Thyroid gland (tissue), 4 donors: Measurements from ENCODE around the gene HSH2D. TPM values are rescaled to one million over a fixed set of nuclear protein-coding genes. Genes with fewer than 3 reads are reported as not detected.

Source experiments
- DNase-seq, 2 donors: peaks; one replicate each; pipeline ENCODE4 v3.0.0-alpha.2; 2019
- H3K27ac ChIP-seq, 3 donors: fragments of 200-600 bp; sonication (generic); 1 replicate in 2 of 3; 2 replicates in 1 of 3; pipeline ENCODE4 v1.5.1; 2016 to 2019; ENCODE audit warnings: mild to moderate bottlenecking in 1 of 3, moderate library complexity in 1 of 3
- H3K27me3 ChIP-seq: fragments of 200-600 bp; sonication (generic); one replicate; pipeline ENCODE4 v1.5.1; 2019
- H3K36me3 ChIP-seq, 2 donors: fragments of 200-600 bp; sonication (generic); one replicate each; pipeline ENCODE4 v1.5.1; 2016 to 2019
- H3K4me1 ChIP-seq, 2 donors: fragments of 200-600 bp; sonication (generic); one replicate each; pipeline ENCODE4 v1.5.1; 2017 to 2019
- H3K4me3 ChIP-seq, 3 donors: fragments of 200-600 bp; sonication (generic); replicated peaks in 1 of 3; 1 replicate in 2 of 3; 2 replicates in 1 of 3; pipeline ENCODE4 v1.5.1; 2016; ENCODE audit warnings: mild to moderate bottlenecking in 1 of 3
- H3K9me3 ChIP-seq: fragments of 200-600 bp; sonication (generic); one replicate; pipeline ENCODE4 v1.5.1; 2017
- CTCF ChIP-seq, 6 experiments: fragments of 200-600 bp in 3 of 6; fragments of 450-650 bp in 3 of 6; sonication (generic) in 3 of 6; IDR thresholded peaks; one replicate each; pipeline ENCODE4 v1.5.1; 2016 to 2019; ENCODE audit warnings: antibody characterized with exemption in 6 of 6, mild to moderate bottlenecking in 2 of 6, inconsistent platforms in 1 of 6, moderate library complexity in 1 of 6
- POLR2A ChIP-seq, 2 donors: fragments of 450-650 bp; IDR thresholded peaks; one replicate each; pipeline ENCODE4 v1.6.1; 2017; ENCODE audit warnings: antibody characterized with exemption in 2 of 2, mild to moderate bottlenecking in 2 of 2, moderate library complexity in 1 of 2
- WGBS, 2 donors: methylation state at CpG; one replicate each; pipeline ENCODE4 v1.1.5; 2017; 5-methylcytosine and 5-hydroxymethylcytosine counted together
- intact Hi-C: fragments of 100-400 bp; cut with DNase I; formaldehyde crosslinking; loops from one replicate; pipeline ENCODE4 v1.15.1; 2023
- total RNA-seq, 4 donors: library from RNA; depleted of rRNA; stranded (reverse); fragments of >200 nt; gene quantifications; one replicate each; pipeline ENCODE4 v1.2.3, GENCODE V29; 2016

The HSH2D gene
- total RNA-seq, 4 donors from 2014 or later = 0.94 to 4.6 (median 2.5) TPM

- 78 to 80% methylated on average over 5 of the region's 5 CpGs for WGBS, 2 donors
Measured at GRCh38 chr19:16146112-16146511, 2.6 kb downstream of the HSH2D start.

GRCh38 chr19:16148443-16149229 lies 5.2 kb downstream of the HSH2D start:
- Histone ChIP-seq H3K27me3 (no peaks in the 10 kb centered on the region), H3K36me3 (no peaks in the 10 kb centered on the region), H3K27ac (no peak overlapping the region), H3K9me3 (no peaks in the 10 kb centered on the region), H3K4me1 (peaks cover under 1 to 3% of the 10 kb centered on the region in 2 donors), H3K4me3 (no peak overlapping the region)
- intact Hi-C loops = no loop called here
- WGBS, 2 donors = 75 to 87% methylated on average over 8 of the region's 8 CpGs
- no peak for TF ChIP-seq CTCF (IDR thresholded peaks at IDR 0.05)
- no peak for TF ChIP-seq POLR2A (IDR thresholded peaks at IDR 0.05)
- DNase-seq = no peak

More at GRCh38 chr19:16146112-16146511, 2.6 kb downstream of the HSH2D start:
- DNase-seq = no peak
- no peak for TF ChIP-seq POLR2A (IDR thresholded peaks at IDR 0.05)
- no peak for TF ChIP-seq CTCF (IDR thresholded peaks at IDR 0.05)
- Histone ChIP-seq H3K4me1 (peaks cover 4 to 5% of the 10 kb centered on the region in 2 donors), H3K4me3 (no peak overlapping the region), H3K27ac (no peak overlapping the region), H3K36me3 (no peaks in the 10 kb centered on the region), H3K27me3 (no peaks in the 10 kb centered on the region), H3K9me3 (no peaks in the 10 kb centered on the region)
- intact Hi-C loops = no loop called here

- H3K27ac ChIP-seq = no peak overlapping the region
- no peak for TF ChIP-seq POLR2A (IDR thresholded peaks at IDR 0.05)
- no peak for TF ChIP-seq CTCF (IDR thresholded peaks at IDR 0.05)
- no peaks in the 10 kb centered on the region for H3K4me1 ChIP-seq
- no peaks in the 10 kb centered on the region for H3K36me3 ChIP-seq
- DNase-seq = no peak
- no peaks in the 10 kb centered on the region for H3K9me3 ChIP-seq
- intact Hi-C loops = no loop called here
- WGBS, 2 donors = 84 to 87% methylated on average over 8 to 11 of the region's 11 CpGs
- H3K4me3 ChIP-seq = no peak overlapping the region
- H3K27me3 ChIP-seq = no peaks in the 10 kb centered on the region
Measured at GRCh38 chr19:16153582-16154336, 10.3 kb downstream of the HSH2D start.

- DNase-seq = no peak
- TF ChIP-seq POLR2A (IDR thresholded peaks at IDR 0.05) = no peak
- no peak for TF ChIP-seq CTCF (IDR thresholded peaks at IDR 0.05)
- no peaks in the 10 kb centered on the region for H3K27me3 ChIP-seq
- intact Hi-C loops = no loop called here
- no peaks in the 10 kb centered on the region for H3K36me3 ChIP-seq
- H3K9me3 ChIP-seq = no peaks in the 10 kb centered on the region
- H3K4me1 ChIP-seq = no peaks in the 10 kb centered on the region
- no peak overlapping the region for H3K4me3 ChIP-seq
- H3K27ac ChIP-seq = no peak overlapping the region
- 90 to 93% methylated on average over 8 of the region's 8 CpGs for WGBS, 2 donors
Measured at GRCh38 chr19:16154557-16154956, 11.1 kb downstream of the HSH2D start.

- TF ChIP-seq POLR2A (IDR thresholded peaks at IDR 0.05) (no peak), CTCF (IDR thresholded peaks at IDR 0.05) (no peak)
- Histone ChIP-seq H3K27me3 (no peaks in the 10 kb centered on the region), H3K4me1 (no peaks in the 10 kb centered on the region), H3K9me3 (no peaks in the 10 kb centered on the region), H3K27ac (no peak overlapping the region), H3K4me3 (no peak overlapping the region), H3K36me3 (no peaks in the 10 kb centered on the region)
- WGBS, 2 donors = 85 to 88% methylated on average over 1 of the region's 1 CpG
- no peak for DNase-seq
- intact Hi-C loops = no loop called here
Measured at GRCh38 chr19:16155128-16155527, 11.6 kb downstream of the HSH2D start.
